K562 (cell line): Measurements from ENCODE around the gene SAMD14. TPM values are rescaled to one million over a fixed set of nuclear protein-coding genes. Genes with fewer than 3 reads are reported as not detected.

Experiments used
- ATAC-seq: fragments of 200-7000 bp; cut with Tn5 transposase; 3 replicates; pipeline ENCODE4 v1.9.1; 2020; ENCODE audit warnings: moderate library complexity
- BruUV-seq: library from RNA; stranded (reverse); fragments of 400-500 nt; replicated peaks from 2 replicates; lab custom pipeline; 2021; lab: Mats Ljungman, UMichigan
- CTCF ChIA-PET: fragments of 300-600 bp; formaldehyde crosslinking; extraction: SDS; loops from one replicate; lab custom pipeline; 2021; ENCODE audit warnings: low intra/inter-chr PET ratio; lab: Yijun Ruan, JAX
- POLR2A ChIA-PET: fragments of 300-600, 350-650 bp; sonication (Branson Sonifier 250); formaldehyde crosslinking; extraction: SDS; loops from one replicate; lab custom pipeline; 2021; ENCODE audit warnings: antibody characterized with exemption, inconsistent platforms; lab: Yijun Ruan, JAX
- DNase-seq, 4 experiments: peaks; one replicate each; pipeline versions ENCODE4 v3.0.0 to v3.0.0-alpha.2; 2011 to 2018; ENCODE audit warnings: low spot score in 3 of 4, mixed read lengths in 3 of 4; ENCODE audit errors: extremely low read depth in 1 of 4
- FAIRE-seq: peaks from 2 replicates; lab custom pipeline; 2011; peaks lifted over from hg19 to GRCh38; lab: Jason Lieb, UNC
- H2AFZ ChIP-seq: 2 replicates; pipeline ENCODE4 v1.6.0; 2011; ENCODE audit warnings: low read depth, low read length, control low read depth, inconsistent platforms
- H3K27ac ChIP-seq: fragments of 200-600 bp; 3 replicates; pipeline ENCODE4 v1.8.0; 2011; ENCODE audit warnings: low read depth, mild to moderate bottlenecking, control low read depth, inconsistent platforms, low read length, moderate library complexity, mixed read lengths; ENCODE audit errors: extremely low read depth
- H3K27me3 ChIP-seq, 2 experiments: fragments of 300-600 bp in 1 of 2; 2 replicates in 1 of 2; 3 replicates in 1 of 2; pipeline versions ENCODE4 v1.6.0 to v1.8.0; 2011; ENCODE audit warnings: inconsistent platforms in 2 of 2, low read length in 2 of 2, mild to moderate bottlenecking in 1 of 2, mixed read lengths in 1 of 2, moderate library complexity in 1 of 2; ENCODE audit not compliant: control insufficient read depth in 2 of 2, insufficient read depth in 2 of 2
- H3K36me3 ChIP-seq: fragments of 300-600 bp; 3 replicates; pipeline ENCODE4 v1.8.0; 2011; ENCODE audit warnings: mild to moderate bottlenecking, low read length, inconsistent platforms; ENCODE audit not compliant: control insufficient read depth, insufficient read depth
- H3K4me1 ChIP-seq, 2 experiments: fragments of 200-600 bp in 1 of 2; replicated peaks in 1 of 2; 2 replicates in 1 of 2; 3 replicates in 1 of 2; pipeline versions ENCODE4 v1.5.1 to v1.8.0; 2011; ENCODE audit warnings: inconsistent platforms in 2 of 2, low read length in 2 of 2, mild to moderate bottlenecking in 1 of 2, mixed read lengths in 1 of 2, moderate library complexity in 1 of 2; ENCODE audit not compliant: control insufficient read depth in 2 of 2, insufficient read depth in 2 of 2
- H3K4me2 ChIP-seq: 2 replicates; pipeline ENCODE4 v1.6.1; 2011; ENCODE audit warnings: low read length, control low read depth, inconsistent platforms, mixed read lengths; ENCODE audit not compliant: insufficient read depth
- H3K4me3 ChIP-seq: fragments of 200-600 bp; sonication (generic), shearing (Covaris generic); 2 replicates; pipeline ENCODE4 v1.5.1; 2016; ENCODE audit warnings: control low read depth, inconsistent platforms
- H3K79me2 ChIP-seq: fragments of 200-600 bp; 3 replicates; pipeline ENCODE4 v1.8.0; 2011; ENCODE audit warnings: low read length, inconsistent platforms; ENCODE audit not compliant: control insufficient read depth, insufficient read depth
- H3K9ac ChIP-seq, 2 experiments: 2 replicates each; pipeline versions ENCODE4 v1.6.0 to v1.6.1; 2011; ENCODE audit warnings: low read depth in 2 of 2, low read length in 2 of 2, control low read depth in 1 of 2, inconsistent platforms in 1 of 2, mild to moderate bottlenecking in 1 of 2, mixed read lengths in 1 of 2; ENCODE audit not compliant: insufficient read depth in 1 of 2
- H3K9me1 ChIP-seq: one replicate; pipeline ENCODE4 v1.6.0; 2011; ENCODE audit warnings: inconsistent platforms, mild to moderate bottlenecking, low read length, moderate library complexity; ENCODE audit not compliant: control insufficient read depth, insufficient read depth
- H3K9me3 ChIP-seq: replicated peaks from 2 replicates; pipeline ENCODE4 v1.5.1; 2011; ENCODE audit warnings: low read depth, low read length, inconsistent platforms; ENCODE audit not compliant: control insufficient read depth, insufficient read depth
- H4K20me1 ChIP-seq: replicated peaks from 2 replicates; pipeline ENCODE4 v1.6.1; 2011; ENCODE audit warnings: low read length, inconsistent platforms, mixed read lengths; ENCODE audit not compliant: control insufficient read depth, insufficient read depth
- BHLHE40 ChIP-seq: IDR thresholded peaks from 2 replicates; pipeline ENCODE4 v1.6.1; 2011; ENCODE audit warnings: low read length, improper control_type of control experiment
- CEBPG ChIP-seq, 3 experiments: fragments of 200-800 bp in 1 of 3; sonication (Bioruptor generic) in 1 of 3; sonication (generic) in 1 of 3; formaldehyde crosslinking in 1 of 3; IDR thresholded peaks in 2 of 3; conservative IDR thresholded peaks in 1 of 3; 2 replicates each; pipeline versions ENCODE4 v1.6.1 to v1.8.0; 2016 to 2022; ENCODE audit warnings: missing compliant biosample characterization in 2 of 3, missing genetic modification characterization in 2 of 3, mild to moderate bottlenecking in 1 of 3, missing genetic modification reagents in 1 of 3
- CTCF ChIP-seq, 3 experiments: IDR thresholded peaks in 2 of 3; conservative IDR thresholded peaks in 1 of 3; 2 replicates each; pipeline ENCODE4 v1.5.1; 2011 to 2012; ENCODE audit warnings: low read length in 3 of 3, mild to moderate bottlenecking in 3 of 3, control low read depth in 2 of 3, improper control_type of control experiment in 1 of 3, inconsistent platforms in 1 of 3, low read depth in 1 of 3, mixed read lengths in 1 of 3, moderate library complexity in 1 of 3; ENCODE audit not compliant: insufficient read depth in 2 of 3
- EP300 ChIP-seq: IDR thresholded peaks from 2 replicates; pipeline ENCODE4 v1.6.1; 2012; ENCODE audit warnings: low read length, improper control_type of control experiment
- MEIS2 ChIP-seq: fragments of 450-650 bp; IDR thresholded peaks from 2 replicates; pipeline ENCODE4 v1.6.1; 2014; ENCODE audit warnings: mild to moderate bottlenecking; ENCODE audit not compliant: partially characterized antibody
- NFIC ChIP-seq: fragments of 450-650 bp; IDR thresholded peaks from 2 replicates; pipeline ENCODE4 v1.6.1; 2017; ENCODE audit warnings: mild to moderate bottlenecking, inconsistent platforms
- NR2C2 ChIP-seq, 2 experiments: fragments of 200-800 bp in 1 of 2; sonication (Bioruptor generic) in 1 of 2; sonication (generic) in 1 of 2; formaldehyde crosslinking in 1 of 2; IDR thresholded peaks; 2 replicates each; pipeline versions ENCODE4 v1.6.1 to v1.8.0; 2016 to 2022; ENCODE audit warnings: mild to moderate bottlenecking in 1 of 2, missing compliant biosample characterization in 1 of 2, missing genetic modification characterization in 1 of 2, missing genetic modification reagents in 1 of 2
- VEZF1 ChIP-seq: fragments of 200-800 bp; sonication (Bioruptor generic); IDR thresholded peaks from 2 replicates; pipeline ENCODE4 v1.6.1; 2017; ENCODE audit warnings: missing genetic modification characterization, missing compliant biosample characterization
- ZNF444 ChIP-seq: fragments of 250-450 bp; sonication (Bioruptor Pico); IDR thresholded peaks from 2 replicates; pipeline ENCODE4 v1.4.0; 2020; ENCODE audit warnings: mild to moderate bottlenecking, moderate library complexity
- WGBS: fragments of 100-300 bp; shearing (Covaris generic); methylation state at CpG from one replicate; pipeline ENCODE4 v1.1.6; 2016; ENCODE audit warnings: low coverage, mixed read lengths; ENCODE audit not compliant: insufficient coverage; ENCODE audit errors: missing lambda C conversion rate; 5-methylcytosine and 5-hydroxymethylcytosine counted together
- in situ Hi-C: fragments of 300-500 bp; cut with MboI; formaldehyde crosslinking; loops from 4 replicates; pipeline ENCODE4 v1.15.0; 2018; ENCODE audit warnings: inconsistent platforms, mixed read lengths
- intact Hi-C: fragments of 100-400 bp; cut with micrococcal nuclease; formaldehyde crosslinking; loops from 2 replicates; pipeline ENCODE4 v1.14.2; 2022
- polyA plus RNA-seq, 8 experiments: library from polyadenylated mRNA; depleted of rRNA in 4 of 8; stranded (reverse) in 5 of 8; unstranded in 3 of 8; fragments of >200 nt; fragmentation: Nextera tagmentation in 2 of 8; fragmentation: Illumina TruSeq in 1 of 8; extraction: Ambion mirVana in 2 of 8; extraction: Trizol in 1 of 8; gene quantifications; 2 replicates each; pipeline versions ENCODE4 v1.2.1 to v1.2.3, GENCODE V29; 2011 to 2014; ENCODE audit warnings: inconsistent platforms in 1 of 8, missing spikeins in 1 of 8
- total RNA-seq, 7 experiments: library from RNA; depleted of rRNA in 6 of 7; stranded (reverse); fragments of >200 nt in 6 of 7; fragmentation: Illumina TruSeq in 2 of 7; extraction: Trizol in 2 of 7; gene quantifications; 2 replicates each; pipeline versions ENCODE4 v1.2.1 to v1.2.3, GENCODE V29; 2011 to 2021; ENCODE audit warnings: low replicate concordance in 1 of 7

The SAMD14 gene
- total and polyA plus RNA-seq, 9 of the 15 experiments (the other 6 are each of a cell fraction or from before 2014, with no cell fraction given), result 0.04 to 0.07 TPM; not detected in 7

GRCh38 chr17:50169881-50170459 is 40.0 kb upstream of the SAMD14 start:
- no TSS peak for BruUV-seq
- no peak overlapping the region for H3K4me2 ChIP-seq

GRCh38 chr17:50169121-50169764 is 39.3 kb upstream of the SAMD14 start:
- Histone ChIP-seq H3K9ac (no peak overlapping the region), H4K20me1 (peaks cover 13% of the 10 kb centered on the region), H3K9me1 (no peaks in the 10 kb centered on the region), H3K4me1 (peaks cover 0 to 18% of the 10 kb centered on the region in 2 experiments; a peak in 1 of 5 replicates), H3K4me3 (no peak overlapping the region), H3K9me3 (no peaks in the 10 kb centered on the region), H3K4me2 (no peak overlapping the region), H2AFZ (no peak overlapping the region), H3K79me2 (no peaks in the 10 kb centered on the region), H3K27ac (no peak overlapping the region), H3K27me3 (peaks cover 2 to 18% of the 10 kb centered on the region in 2 experiments; a peak in 2 of 5 replicates), H3K36me3 (no peaks in the 10 kb centered on the region)
- intact Hi-C loops (loop anchor here (1.0 kb wide), 1 partner anchor 29 kb away; no protein-coding TSS in a partner anchor), in situ Hi-C loops (no loop called here)
- ChIA-PET CTCF (interaction anchor here (0.9 to 1.8 kb wide), 6 partner anchors 8 to 128 kb away, joined by 3 to 16 read pairs (median 3); no protein-coding TSS in a partner anchor), POLR2A (interaction anchor here (0.7 to 1.0 kb wide), 3 partner anchors 9 to 725 kb away, joined by 3 read pairs; no protein-coding TSS in a partner anchor)
- peak; percentile 71 to 80 (median 75) for DNase-seq
- ATAC-seq, result peak; percentile 81
- peak; percentile 91 for FAIRE-seq
- no TSS peak for BruUV-seq
- 17% methylated on average over 14 of the region's 14 CpGs for WGBS
- TF ChIP-seq MEIS2, result no peak
- 0 out of 2 replicates have a peak, but pooled peaks have one; percentile 8 for TF ChIP-seq EP300
- peak; percentile 89 to 95 (median 92) for TF ChIP-seq CTCF (IDR thresholded peaks at IDR 0.05 in 2 of 3, conservative IDR thresholded peaks at IDR 0.05 in 1 of 3; ENCODE audit: insufficient read depth in 2 of 3, low read depth in 1 of 3, low read length in 3 of 3)
- peak; percentile 21; the same call in 1 of the 2 replicates for TF ChIP-seq BHLHE40
- TF ChIP-seq NFIC, result 0 out of 2 replicates have a peak, but pooled peaks have one; percentile 16
- TF ChIP-seq VEZF1, result peak; percentile 48

More at GRCh38 chr17:50169881-50170459, 40.0 kb upstream of the SAMD14 start:
- Histone ChIP-seq H3K79me2 (no peaks in the 10 kb centered on the region), H4K20me1 (peaks cover 13% of the 10 kb centered on the region), H2AFZ (no peak overlapping the region), H3K9me1 (no peaks in the 10 kb centered on the region), H3K27me3 (peaks cover 2 to 18% of the 10 kb centered on the region in 2 experiments; a peak in 2 of 5 replicates), H3K27ac (no peak overlapping the region), H3K9ac (no peak overlapping the region), H3K4me1 (peaks cover 0 to 18% of the 10 kb centered on the region in 2 experiments; a peak in 1 of 5 replicates), H3K9me3 (no peaks in the 10 kb centered on the region), H3K36me3 (no peaks in the 10 kb centered on the region), H3K4me3 (no peak overlapping the region)
- intact Hi-C loops, result loop anchor here (1.0 kb wide), 1 partner anchor 28 kb away; no protein-coding TSS in a partner anchor
- in situ Hi-C loops, result no loop called here
- TF ChIP-seq CEBPG (CRISPR knock-in tag; IDR thresholded peaks at IDR 0.05) (0 out of 2 replicates have a peak, but pooled peaks have one; percentile 11), CEBPG (tag; conservative IDR thresholded peaks at IDR 0.05 in 1 of 2, IDR thresholded peaks at IDR 0.05 in 1 of 2) (no peak), NR2C2 (CRISPR knock-in tag; IDR thresholded peaks at IDR 0.05) (no peak), NR2C2 (tag; IDR thresholded peaks at IDR 0.05) (no peak), ZNF444 (CRISPR knock-in tag) (no peak)
- CTCF ChIA-PET, result interaction anchor here (0.9 to 1.8 kb wide), 4 partner anchors 8 to 103 kb away, joined by 3 to 16 read pairs (median 3); no protein-coding TSS in a partner anchor
- FAIRE-seq (no peak), DNase-seq (no peak), ATAC-seq (no peak)
- POLR2A ChIA-PET, result interaction anchor here (0.7 to 1.0 kb wide), 2 partner anchors 13 to 725 kb away, joined by 3 read pairs; no protein-coding TSS in a partner anchor
- WGBS, result 19% methylated on average over 9 of the region's 9 CpGs
